GM12878 (cell line): ENCODE measurements around the gene ZMYM3. TPM values are rescaled to one million over a fixed set of nuclear protein-coding genes. Genes with fewer than 3 reads are reported as not detected.

ENCODE experiments used
- ATAC-seq: fragments of 200-7000 bp; cut with Tn5 transposase; 3 replicates; pipeline ENCODE4 v1.9.1; 2020; ENCODE audit warnings: mild to moderate bottlenecking, moderate library complexity
- BruUV-seq: library from RNA; stranded (reverse); fragments of 400-500 nt; replicated peaks from 2 replicates; lab custom pipeline; 2021; lab: Mats Ljungman, UMichigan
- CTCF ChIA-PET: fragments of 300-600 bp; sonication (Branson Sonifier 250); formaldehyde crosslinking; extraction: SDS; loops from one replicate; lab custom pipeline; 2021; ENCODE audit warnings: inconsistent platforms; lab: Yijun Ruan, JAX
- POLR2A ChIA-PET: fragments of 350-600 bp; formaldehyde crosslinking; extraction: SDS; loops from one replicate; lab custom pipeline; 2021; ENCODE audit warnings: inconsistent platforms; lab: Charles Lee
- RAD21 ChIA-PET: fragments of 300-600 bp; sonication (Branson Sonifier 250); formaldehyde crosslinking; loops from one replicate; lab custom pipeline; 2023; ENCODE audit warnings: antibody characterized with exemption; ENCODE audit not compliant: unreplicated experiment; lab: Charles Lee
- SMC1A ChIA-PET: fragments of 300-600 bp; sonication (Branson Sonifier 250); formaldehyde crosslinking; loops from one replicate; lab custom pipeline; 2023; ENCODE audit not compliant: unreplicated experiment, uncharacterized antibody; lab: Charles Lee
- DNase-seq: peaks from one replicate; pipeline ENCODE4 v3.0.0-alpha.2; 2011; ENCODE audit warnings: low read depth, low spot score
- FAIRE-seq: peaks from 3 replicates; lab custom pipeline; 2011; peaks lifted over from hg19 to GRCh38; lab: Jason Lieb, UNC
- H2AFZ ChIP-seq: 2 replicates; pipeline ENCODE4 v1.6.0; 2011; ENCODE audit warnings: low read depth, low read length, control low read depth; ENCODE audit not compliant: control insufficient read depth
- H3K27ac ChIP-seq: 2 replicates; pipeline ENCODE4 v1.5.1; 2011; ENCODE audit warnings: control low read depth; ENCODE audit not compliant: control insufficient read depth, insufficient read depth
- H3K27me3 ChIP-seq, 2 experiments: replicated peaks in 1 of 2; 2 replicates each; pipeline versions ENCODE4 v1.6.0 to v1.6.1; 2011; ENCODE audit warnings: low read length in 1 of 2; ENCODE audit not compliant: control insufficient read depth in 2 of 2, insufficient read depth in 2 of 2
- H3K36me3 ChIP-seq, 2 experiments: 2 replicates each; pipeline ENCODE4 v1.5.1; 2011; ENCODE audit warnings: low read length in 1 of 2; ENCODE audit not compliant: control insufficient read depth in 2 of 2, insufficient read depth in 2 of 2
- H3K4me1 ChIP-seq: 2 replicates; pipeline ENCODE4 v1.6.1; 2011; ENCODE audit warnings: mild to moderate bottlenecking, low read length, moderate library complexity, mixed read lengths; ENCODE audit not compliant: control insufficient read depth, insufficient read depth
- H3K4me2 ChIP-seq: 2 replicates; pipeline ENCODE4 v1.6.0; 2011; ENCODE audit warnings: control low read depth; ENCODE audit not compliant: control insufficient read depth, insufficient read depth
- H3K4me3 ChIP-seq: fragments of 200-600 bp; sonication (generic); 2 replicates; pipeline ENCODE4 v1.5.1; 2016
- H3K79me2 ChIP-seq: 2 replicates; pipeline ENCODE4 v1.6.0; 2011; ENCODE audit warnings: low read length; ENCODE audit not compliant: control insufficient read depth, insufficient read depth
- H3K9ac ChIP-seq: 2 replicates; pipeline ENCODE4 v1.8.0; 2011; ENCODE audit warnings: low read length, control low read depth, mixed read lengths; ENCODE audit not compliant: control insufficient read depth, insufficient read depth
- H3K9me3 ChIP-seq: replicated peaks from 3 replicates; pipeline ENCODE4 v1.5.1; 2011; ENCODE audit warnings: mild to moderate bottlenecking, low read length; ENCODE audit not compliant: control insufficient read depth, insufficient read depth
- H4K20me1 ChIP-seq: 2 replicates; pipeline ENCODE4 v1.6.0; 2011; ENCODE audit not compliant: control insufficient read depth, insufficient read depth
- CEBPB ChIP-seq, 2 experiments: fragments of 150-350 bp in 1 of 2; IDR thresholded peaks; 2 replicates each; pipeline ENCODE4 v1.6.1; 2012 to 2014; ENCODE audit warnings: low read depth in 2 of 2, low read length in 2 of 2, borderline replicate concordance in 1 of 2, inconsistent platforms in 1 of 2
- CHD2 ChIP-seq: IDR thresholded peaks from 2 replicates; pipeline ENCODE4 v1.6.1; 2011; ENCODE audit warnings: low read depth, low read length, improper control_type of control experiment, borderline replicate concordance
- LARP7 ChIP-seq: fragments of 450-650 bp; IDR thresholded peaks from 2 replicates; pipeline ENCODE4 v1.6.1; 2017; ENCODE audit warnings: mild to moderate bottlenecking
- MEF2A ChIP-seq: IDR thresholded peaks from 2 replicates; pipeline ENCODE4 v1.6.1; 2011; ENCODE audit warnings: low read depth, mild to moderate bottlenecking, low read length, moderate library complexity; ENCODE audit not compliant: insufficient read depth
- MYC ChIP-seq: IDR thresholded peaks from 2 replicates; pipeline ENCODE4 v1.6.1; 2011; ENCODE audit warnings: mild to moderate bottlenecking, low read length, moderate library complexity, inconsistent platforms; ENCODE audit not compliant: insufficient read depth, insufficient replicate concordance, insufficient read length, severe bottlenecking
- PBX3 ChIP-seq: IDR thresholded peaks from 2 replicates; pipeline ENCODE4 v1.6.1; 2011; ENCODE audit warnings: mild to moderate bottlenecking, low read depth, low read length, moderate library complexity; ENCODE audit not compliant: insufficient replicate concordance
- POLR2AphosphoS5 ChIP-seq: IDR thresholded peaks from 2 replicates; pipeline ENCODE4 v1.6.1; 2011; ENCODE audit warnings: mild to moderate bottlenecking, low read length, inconsistent platforms
- POU2F2 ChIP-seq: IDR thresholded peaks from 3 replicates; pipeline ENCODE4 v1.6.1; 2011; ENCODE audit warnings: low read depth, mild to moderate bottlenecking, low read length, borderline replicate concordance
- RB1 ChIP-seq: fragments of 450-650 bp; formaldehyde crosslinking; IDR thresholded peaks from 2 replicates; pipeline ENCODE4 v1.6.1; 2017; ENCODE audit warnings: mild to moderate bottlenecking, borderline replicate concordance
- TARDBP ChIP-seq: IDR thresholded peaks from 2 replicates; pipeline ENCODE4 v1.6.1; 2016; ENCODE audit warnings: borderline replicate concordance
- TCF7 ChIP-seq: IDR thresholded peaks from 2 replicates; pipeline ENCODE4 v1.6.1; 2014; ENCODE audit warnings: antibody characterized with exemption, borderline replicate concordance
- USF2 ChIP-seq: IDR thresholded peaks from 2 replicates; pipeline ENCODE4 v1.6.1; 2011; ENCODE audit warnings: low read depth, low read length, improper control_type of control experiment, borderline replicate concordance
- YBX1 ChIP-seq: fragments of 450-650 bp; IDR thresholded peaks from 2 replicates; pipeline ENCODE4 v1.6.1; 2016; ENCODE audit warnings: antibody characterized with exemption
- ZNF592 ChIP-seq: fragments of 450-650 bp; IDR thresholded peaks from 2 replicates; pipeline ENCODE4 v1.6.1; 2017; ENCODE audit warnings: mild to moderate bottlenecking, moderate library complexity
- WGBS: methylation state at CpG from one replicate; pipeline ENCODE4 v1.1.6; 2016; ENCODE audit warnings: low lambda C conversion rate; ENCODE audit not compliant: insufficient replicate concordance, insufficient coverage; ENCODE audit errors: missing lambda C conversion rate; 5-methylcytosine and 5-hydroxymethylcytosine counted together
- in situ Hi-C: fragments of 300-500 bp; cut with MboI; formaldehyde crosslinking; loops from 9 replicates; pipeline ENCODE4 v1.14.3; 2018; ENCODE audit warnings: mixed read lengths
- intact Hi-C: fragments of 100-400 bp; cut with micrococcal nuclease; formaldehyde crosslinking; loops from one replicate; pipeline ENCODE4 v1.14.2; 2022; ENCODE audit not compliant: unreplicated experiment
- polyA plus RNA-seq, 11 experiments: library from polyadenylated mRNA; depleted of rRNA in 4 of 11; unstranded in 6 of 11; stranded (reverse) in 5 of 11; fragments of >200 nt; fragmentation: Nextera tagmentation in 4 of 11; fragmentation: Illumina TruSeq in 1 of 11; extraction: Ambion mirVana in 4 of 11; extraction: Trizol in 1 of 11; gene quantifications; 1 replicate in 1 of 11; 2 replicates in 10 of 11; pipeline versions ENCODE4 v1.2.1 to v1.2.3, GENCODE V29; 2011 to 2016; ENCODE audit warnings: inconsistent platforms in 2 of 11, missing spikeins in 2 of 11, low read depth in 1 of 11
- total RNA-seq, 4 experiments: library from RNA; depleted of rRNA in 3 of 4; stranded (reverse); fragments of >200 nt in 3 of 4; fragmentation: Illumina TruSeq in 1 of 4; extraction: Trizol in 1 of 4; gene quantifications; 2 replicates each; pipeline versions ENCODE4 v1.2.1 to v1.2.3, GENCODE V29; 2013 to 2021

The ZMYM3 gene
- total and polyA plus RNA-seq, 10 of the 15 experiments (the other 5 are each of a cell fraction or from before 2014, with no cell fraction given) = 2.3 to 28.1 (median 12.3) TPM

- TF ChIP-seq ZNF592 = no peak
- no peak for TF ChIP-seq POU2F2
- TF ChIP-seq MEF2A = no peak
- TF ChIP-seq CEBPB (IDR thresholded peaks at IDR 0.05; ENCODE audit: borderline replicate concordance in 1 of 2, low read depth in 2 of 2, low read length in 2 of 2) = no peak
- no peak for TF ChIP-seq YBX1
- TF ChIP-seq PBX3 = no peak
- TF ChIP-seq, all 136 proteins: peak for 0
Observed at GRCh38 chrX:71217298-71217697, 36.6 kb downstream of the ZMYM3 start (continued).

GRCh38 chrX:71216485-71216884, 37.5 kb downstream of the ZMYM3 start:
- Histone ChIP-seq H2AFZ (no peak overlapping the region), H3K27ac (no peak overlapping the region), H4K20me1 (no peaks in the 10 kb centered on the region), H3K79me2 (no peaks in the 10 kb centered on the region), H3K4me3 (no peak overlapping the region), H3K27me3 (no peaks in the 10 kb centered on the region; a peak in 1 of 4 replicates), H3K4me2 (no peak overlapping the region), H3K9me3 (no peaks in the 10 kb centered on the region), H3K4me1 (no peaks in the 10 kb centered on the region), H3K9ac (no peak overlapping the region), H3K36me3 (no peaks in the 10 kb centered on the region)
- BruUV-seq = no TSS peak
- ChIA-PET CTCF (interaction anchor here (0.6 kb wide), 1 partner anchor 807 kb away, joined by 4 read pairs; no protein-coding TSS in a partner anchor), POLR2A (interaction anchor here (1.0 kb wide), 1 partner anchor 190 kb away, joined by 4 read pairs; no protein-coding TSS in a partner anchor), RAD21 (interaction anchor here (0.9 to 1.0 kb wide), 2 partner anchors 18 to 382 kb away, joined by 3 read pairs; no protein-coding TSS in a partner anchor), SMC1A (interaction anchor here (0.9 kb wide), 1 partner anchor 18 kb away, joined by 5 read pairs; no protein-coding TSS in a partner anchor)
- WGBS = 26% methylated on average over 6 of the region's 6 CpGs
- ATAC-seq (no peak), FAIRE-seq (no peak), DNase-seq (no peak)
- intact Hi-C loops (no loop called here), in situ Hi-C loops (no loop called here)
- TF ChIP-seq USF2 (no peak), MYC (no peak), LARP7 (no peak), POLR2AphosphoS5 (no peak), TCF7 (no peak), RB1 (no peak), TARDBP (no peak), CHD2 (no peak)
